Stimulated activated CD4-positive, alpha-beta T cell treated with anti-CD3 and anti-CD28 coated beads, Interleukin-12 subunit alpha, Interleukin-12 subunit beta, amount 100 ng/mL, for 48 hours (primary cell): ENCODE measurements around the gene BCAS1.
"Not testable (repeated sequence)": the region's sequence is repeated elsewhere in the genome, so short reads cannot be mapped to it uniquely, and the experiment has no call there.

Source experiments
- DNase-seq, 3 donors: peaks; one replicate each; pipeline ENCODE4 v3.0.0-alpha.2; 2020; ENCODE audit warnings: low read depth in 2 of 3, low spot score in 1 of 3

BCAS1 gene

DNA sequence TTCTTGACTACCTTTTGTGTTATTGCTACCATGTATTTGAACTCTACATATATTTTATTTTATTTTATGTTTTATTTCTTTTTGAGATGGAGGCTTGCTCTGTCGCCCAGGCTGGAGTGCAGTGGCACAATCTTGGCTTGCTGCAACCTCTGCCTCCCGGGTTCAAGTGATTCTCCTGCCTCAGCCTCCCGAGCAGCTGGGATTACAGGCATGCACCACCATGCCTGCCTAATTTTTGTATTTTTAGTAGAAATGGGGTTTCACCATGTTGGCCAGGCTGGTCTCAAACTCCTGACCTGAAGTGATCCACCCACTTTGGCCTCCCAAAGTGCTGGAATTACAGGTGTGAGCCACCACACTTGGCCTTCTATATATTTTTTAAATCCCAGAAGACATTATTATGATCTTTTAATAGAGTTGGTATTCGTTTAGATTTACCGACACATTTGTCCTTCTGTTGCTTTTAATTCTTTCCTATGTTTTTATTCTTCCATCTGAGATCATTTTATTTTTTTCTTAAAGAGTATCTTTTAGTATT lies 137.7 kb downstream of the BCAS1 start:
- not testable (repeated sequence) for DNase-seq

- DNase-seq = no peak
Observed at GRCh38 chr20:53931597-53931996, 138.8 kb downstream of the BCAS1 start.

- no peak for DNase-seq
Observed at GRCh38 chr20:53930651-53931504, 139.5 kb downstream of the BCAS1 start.

- DNase-seq = no peak
Observed at GRCh38 chr20:53929974-53930650, 140.3 kb downstream of the BCAS1 start.

GRCh38 chr20:53929399-53929798 lies 141.0 kb downstream of the BCAS1 start:
- DNase-seq = no peak

DNA sequence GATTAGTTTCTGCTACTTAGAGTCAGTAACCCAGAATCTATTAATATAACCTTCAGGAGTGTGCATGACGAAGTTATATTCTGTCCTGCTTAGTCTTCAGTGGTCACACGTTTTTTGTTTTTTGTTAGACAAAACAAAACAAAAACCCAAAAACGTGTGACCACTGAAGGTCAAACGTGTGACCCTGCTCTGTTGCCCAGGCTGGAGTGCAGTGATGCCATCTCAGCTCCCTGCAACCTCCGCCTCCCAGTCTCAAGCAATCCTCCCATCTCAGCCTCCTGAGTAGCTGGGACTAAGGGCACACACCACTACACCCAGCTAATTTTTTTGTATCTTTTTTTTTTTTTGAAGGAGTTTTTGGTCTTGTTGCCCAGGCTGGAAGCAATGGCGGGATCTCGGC lies 142.4 kb downstream of the BCAS1 start:
- DNase-seq = no peak

DNA sequence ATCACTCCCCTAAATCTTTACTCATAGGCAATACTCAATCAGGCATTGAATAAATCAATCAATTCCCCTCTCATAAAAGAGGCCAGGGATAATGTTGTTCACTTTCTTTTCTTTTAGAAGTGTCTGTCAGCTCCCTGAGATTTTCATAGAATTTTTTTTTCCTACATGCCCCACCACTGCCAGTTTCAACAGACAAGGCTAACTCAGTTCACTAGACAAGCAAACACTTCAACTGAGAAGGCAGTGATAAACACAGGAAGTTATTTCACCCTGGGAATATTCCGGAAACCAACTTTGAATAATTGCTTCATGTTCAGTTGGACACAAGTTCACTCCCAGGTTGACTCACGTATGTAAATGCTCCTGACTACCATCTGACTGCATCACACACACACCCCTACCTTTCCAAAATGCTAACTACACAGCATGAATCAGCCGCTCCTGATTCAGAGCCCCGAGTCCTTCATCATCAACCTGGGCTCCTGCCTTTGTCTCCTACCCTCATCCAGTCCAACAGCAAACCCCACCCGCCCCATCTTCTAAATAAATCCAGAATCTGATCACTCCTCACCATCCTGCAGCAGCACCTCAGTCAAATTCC lies 143.9 kb downstream of the BCAS1 start:
- no peak for DNase-seq

- DNase-seq = no peak
Observed at GRCh38 chr20:53925651-53926401, 144.6 kb downstream of the BCAS1 start.

DNA sequence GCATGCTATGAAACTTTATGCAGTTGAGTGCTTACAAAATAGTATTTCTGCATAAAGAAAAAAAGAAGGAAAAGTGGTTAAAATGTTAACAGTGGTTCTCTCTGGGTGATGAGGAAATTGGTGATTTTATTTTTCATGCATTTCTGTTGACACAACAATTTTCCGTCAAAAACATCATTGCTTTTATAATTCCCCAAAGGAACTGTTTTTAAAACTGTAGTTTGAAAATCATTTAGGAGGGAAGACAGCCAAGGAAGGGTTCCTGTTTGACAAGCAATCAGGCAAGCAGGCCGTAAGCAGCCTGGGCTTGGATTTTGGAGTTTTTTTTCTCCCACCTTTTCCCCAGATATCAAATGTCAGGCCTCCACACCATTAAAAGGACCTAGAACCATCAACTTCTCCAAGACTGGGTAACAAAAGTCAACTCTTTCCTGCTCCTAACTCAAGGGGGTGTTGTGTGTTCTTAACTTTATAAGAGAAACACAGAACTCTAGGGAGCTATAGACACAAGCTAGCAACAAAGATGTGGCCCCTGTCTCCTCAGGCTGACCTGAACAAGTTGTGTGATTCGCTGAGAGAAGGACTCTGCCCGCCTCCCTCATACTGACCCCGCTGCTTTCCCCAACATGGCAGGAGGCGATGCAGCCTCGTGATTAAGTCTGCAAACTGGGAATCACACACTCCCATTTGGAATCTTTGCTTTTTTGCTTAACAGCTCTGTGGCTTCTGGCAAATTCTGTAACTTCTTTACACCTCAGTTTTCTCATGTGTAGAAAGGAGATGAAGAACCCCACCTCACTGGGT lies 146.6 kb downstream of the BCAS1 start:
- DNase-seq = no peak

- DNase-seq = no peak
Observed at GRCh38 chr20:53922901-53923314, 147.5 kb downstream of the BCAS1 start.

DNA sequence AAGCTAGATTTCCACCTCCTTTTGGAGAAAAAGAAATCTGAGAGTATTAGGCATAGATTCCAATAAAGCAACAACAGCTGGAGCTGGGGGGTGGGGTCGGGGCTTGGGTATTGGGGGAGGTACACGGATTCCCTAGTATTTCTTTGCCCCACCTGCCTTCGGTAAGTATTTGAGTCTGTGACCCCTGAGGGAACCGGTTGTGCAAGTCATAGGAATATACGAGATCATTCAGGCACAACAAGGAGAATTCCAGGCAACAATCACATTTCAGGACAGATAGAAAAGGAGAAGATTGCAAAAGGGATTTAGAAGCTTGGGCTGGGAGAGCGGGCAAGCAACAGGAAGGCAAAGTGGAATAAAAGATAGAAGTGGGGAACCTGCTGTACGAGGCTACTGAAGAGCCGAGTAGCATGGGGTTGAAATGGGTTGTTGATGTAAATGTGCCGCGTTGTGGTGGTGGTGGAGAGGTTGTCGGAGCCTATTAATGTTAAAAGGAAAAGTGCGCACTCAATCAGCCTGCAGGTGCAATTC lies 148.9 kb downstream of the BCAS1 start:
- no peak for DNase-seq

DNA sequence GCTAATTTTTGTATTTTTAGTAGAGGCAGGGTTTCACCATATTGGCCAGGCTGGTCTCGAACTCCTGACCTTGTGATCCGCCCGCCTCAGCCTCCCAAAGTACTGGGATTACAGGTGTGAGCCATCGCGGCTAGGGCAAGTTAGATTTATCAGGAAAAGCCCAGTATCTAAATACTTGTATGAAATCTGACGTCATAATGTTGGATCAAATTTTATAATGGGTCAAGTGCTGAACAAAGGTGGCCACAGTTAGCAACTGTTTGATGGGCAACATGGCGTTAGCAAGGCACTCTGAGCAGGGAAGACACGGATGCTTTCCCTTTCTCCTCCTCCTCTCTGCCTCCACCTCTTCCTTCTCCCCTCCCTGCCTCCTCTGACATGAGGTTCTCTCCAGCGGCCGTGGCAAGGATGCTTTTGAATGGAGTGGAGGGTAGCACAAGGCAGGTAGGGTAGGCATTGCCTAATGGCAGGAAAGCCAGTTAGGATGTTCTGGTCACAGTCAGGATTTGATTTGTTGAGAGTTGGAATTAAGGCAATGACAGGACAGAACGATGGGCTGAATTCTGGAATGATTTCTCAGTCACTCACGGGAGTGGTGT lies 149.6 kb downstream of the BCAS1 start:
- no peak for DNase-seq

GRCh38 chr20:53919886-53920285 lies 150.5 kb downstream of the BCAS1 start:
- no peak for DNase-seq

DNA sequence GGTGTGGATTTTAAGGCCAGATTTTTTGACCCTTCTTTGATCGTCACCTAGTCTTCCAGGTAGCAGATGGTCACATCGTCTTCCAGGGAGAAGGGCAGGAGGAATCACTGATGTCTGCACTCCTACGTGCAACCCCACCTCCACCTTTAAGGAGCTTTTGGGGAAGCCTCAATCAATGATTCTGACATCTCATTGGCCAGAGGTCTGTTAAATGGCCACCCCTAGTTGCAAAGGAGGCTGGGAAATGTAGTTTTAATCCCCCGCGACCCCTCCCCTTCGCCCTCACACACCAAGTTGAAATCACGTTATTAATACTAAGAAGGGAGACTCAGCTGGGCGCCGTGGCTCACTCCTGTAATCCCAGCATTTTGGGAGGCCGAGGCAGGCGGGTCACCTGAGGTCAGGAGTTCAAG lies 151.4 kb downstream of the BCAS1 start:
- DNase-seq = no peak

- DNase-seq = no peak
Observed at GRCh38 chr20:53918020-53918311, 152.4 kb downstream of the BCAS1 start.

DNA sequence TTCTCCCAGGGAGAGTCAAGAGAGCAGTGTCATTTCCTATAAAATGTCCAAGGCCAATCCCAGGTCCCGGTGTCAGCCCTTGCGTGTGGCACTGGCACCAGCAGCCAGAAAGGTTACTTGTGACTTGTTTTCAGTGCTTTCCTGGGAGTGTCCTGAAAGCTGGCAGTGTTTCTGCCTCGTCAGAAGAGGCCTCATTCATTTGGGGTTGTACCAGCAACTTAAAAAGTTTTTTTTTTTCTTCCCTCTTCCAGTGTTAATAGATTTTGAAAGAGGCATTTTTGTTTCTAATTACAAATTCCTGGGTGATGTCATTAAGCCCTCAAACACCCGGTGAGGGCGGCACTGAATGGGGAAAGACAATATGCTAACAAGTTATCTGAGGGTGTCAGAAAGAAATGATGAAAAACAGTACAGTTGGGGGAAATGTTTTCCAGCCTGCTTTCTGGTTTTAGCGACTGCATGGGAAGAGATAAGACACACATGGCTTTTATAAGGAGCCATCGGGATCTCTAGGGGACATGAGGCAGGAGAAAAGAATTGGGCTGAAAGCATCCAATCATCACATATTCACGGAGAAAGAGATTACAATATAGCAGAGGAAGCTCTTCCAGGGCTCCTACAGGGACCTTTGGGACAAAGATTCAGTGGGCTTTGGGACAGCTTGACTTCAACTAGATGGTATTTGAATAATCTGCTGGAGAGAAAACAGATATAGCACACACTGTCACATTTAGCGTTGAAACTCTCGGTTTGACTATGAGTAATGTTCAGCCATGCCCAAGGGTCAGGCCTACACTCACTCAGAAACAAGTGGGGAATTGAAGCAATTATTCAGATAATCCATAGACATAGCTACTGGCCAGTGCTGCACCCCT lies 153.0 kb downstream of the BCAS1 start:
- DNase-seq = no peak

GRCh38 chr20:53916173-53916512 lies 154.3 kb downstream of the BCAS1 start:
- no peak for DNase-seq

DNA sequence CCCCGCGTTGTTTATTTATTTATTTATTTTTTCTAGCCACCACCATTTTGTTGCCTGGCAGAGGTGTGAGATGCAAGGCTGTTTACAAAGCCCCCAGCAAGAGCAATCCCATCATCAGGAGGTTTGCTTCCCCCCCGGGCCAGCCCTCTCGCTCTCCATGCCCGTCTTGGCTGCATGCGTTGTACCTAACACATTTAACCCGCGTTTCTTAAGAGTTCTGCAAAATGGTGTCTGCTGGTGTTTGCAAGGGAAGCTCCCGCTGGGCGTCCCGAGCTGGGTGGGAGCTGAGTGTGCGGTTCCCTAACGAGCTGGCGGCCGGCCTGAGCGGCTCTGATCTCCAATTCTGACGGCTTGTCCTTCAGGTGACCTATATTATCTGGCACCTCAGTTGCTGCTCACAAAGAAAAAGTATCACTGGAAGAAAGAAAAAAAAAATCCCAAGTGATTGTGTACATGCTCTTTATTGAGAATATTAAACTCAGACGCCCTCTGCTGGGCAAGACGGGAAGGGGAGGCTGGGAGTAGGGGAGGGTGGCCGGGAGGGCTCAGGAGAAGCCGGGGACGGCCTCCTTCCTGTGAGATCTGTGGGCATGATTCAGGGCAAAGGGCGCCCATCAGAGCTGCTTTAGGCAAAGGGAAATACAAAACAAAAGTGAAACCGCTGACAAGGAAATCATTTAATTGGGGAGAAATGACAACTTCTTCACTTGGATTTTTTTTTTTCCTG lies 154.8 kb downstream of the BCAS1 start:
- DNase-seq = peak; percentile 94 to 99 (median 95)
